Osteoblast (primary cell): ENCODE data around the gene PGRMC1. TPM values are rescaled to one million over a fixed set of nuclear protein-coding genes. Genes with fewer than 3 reads are reported as not detected.

Experiments used
- DNase-seq: peaks from one replicate; pipeline ENCODE4 v3.0.0; 2011; ENCODE audit warnings: low spot score, mixed read lengths; ENCODE audit not compliant: insufficient read length; ENCODE audit errors: missing footprints
- H2AFZ ChIP-seq: 2 replicates; pipeline ENCODE4 v1.6.0; 2011; ENCODE audit warnings: mild to moderate bottlenecking, low read length
- H3K27ac ChIP-seq: 2 replicates; pipeline ENCODE4 v1.5.1; 2011; ENCODE audit warnings: mild to moderate bottlenecking, low read depth, low read length, moderate library complexity
- H3K27me3 ChIP-seq: 2 replicates; pipeline ENCODE4 v1.6.0; 2012; ENCODE audit warnings: mild to moderate bottlenecking, control low read depth, inconsistent platforms, low read length, moderate library complexity; ENCODE audit not compliant: insufficient read depth
- H3K36me3 ChIP-seq: 2 replicates; pipeline ENCODE4 v1.5.1; 2011; ENCODE audit warnings: mild to moderate bottlenecking, low read length, control low read depth, moderate library complexity; ENCODE audit not compliant: insufficient read depth
- H3K4me1 ChIP-seq: 2 replicates; pipeline ENCODE4 v1.5.1; 2011; ENCODE audit warnings: mild to moderate bottlenecking, low read length, control low read depth, moderate library complexity; ENCODE audit not compliant: insufficient read depth
- H3K4me2 ChIP-seq: 2 replicates; pipeline ENCODE4 v1.6.0; 2011; ENCODE audit warnings: mild to moderate bottlenecking, low read length; ENCODE audit not compliant: insufficient read depth
- H3K4me3 ChIP-seq: fragments of 200-600 bp; sonication (generic); 3 replicates; pipeline ENCODE4 v1.5.1; 2012; ENCODE audit warnings: mild to moderate bottlenecking, low read length, inconsistent platforms; ENCODE audit not compliant: insufficient read depth
- H3K79me2 ChIP-seq: 2 replicates; pipeline ENCODE4 v1.6.0; 2012; ENCODE audit warnings: mild to moderate bottlenecking, low read length, control low read depth, inconsistent platforms; ENCODE audit not compliant: insufficient read depth
- H3K9me3 ChIP-seq: 2 replicates; pipeline ENCODE4 v1.5.1; 2011; ENCODE audit warnings: low read depth, low read length, control low read depth
- H4K20me1 ChIP-seq: 2 replicates; pipeline ENCODE4 v1.6.0; 2012; ENCODE audit warnings: mild to moderate bottlenecking, low read length, control low read depth; ENCODE audit not compliant: insufficient read depth
- total RNA-seq: library from RNA; depleted of rRNA; stranded (reverse); fragments of >200 nt; gene quantifications from 2 replicates; pipeline ENCODE4 v1.2.3, GENCODE V29; 2012
- TF ChIP-seq, protein P1 (sequence below): IDR thresholded peaks from 2 replicates; pipeline ENCODE4 v1.5.1; 2011; ENCODE audit warnings: mild to moderate bottlenecking, low read depth, low read length, moderate library complexity; ENCODE audit errors: extremely low read depth

PGRMC1 gene
- total RNA-seq, 1 donor, result 124 TPM

DNA sequence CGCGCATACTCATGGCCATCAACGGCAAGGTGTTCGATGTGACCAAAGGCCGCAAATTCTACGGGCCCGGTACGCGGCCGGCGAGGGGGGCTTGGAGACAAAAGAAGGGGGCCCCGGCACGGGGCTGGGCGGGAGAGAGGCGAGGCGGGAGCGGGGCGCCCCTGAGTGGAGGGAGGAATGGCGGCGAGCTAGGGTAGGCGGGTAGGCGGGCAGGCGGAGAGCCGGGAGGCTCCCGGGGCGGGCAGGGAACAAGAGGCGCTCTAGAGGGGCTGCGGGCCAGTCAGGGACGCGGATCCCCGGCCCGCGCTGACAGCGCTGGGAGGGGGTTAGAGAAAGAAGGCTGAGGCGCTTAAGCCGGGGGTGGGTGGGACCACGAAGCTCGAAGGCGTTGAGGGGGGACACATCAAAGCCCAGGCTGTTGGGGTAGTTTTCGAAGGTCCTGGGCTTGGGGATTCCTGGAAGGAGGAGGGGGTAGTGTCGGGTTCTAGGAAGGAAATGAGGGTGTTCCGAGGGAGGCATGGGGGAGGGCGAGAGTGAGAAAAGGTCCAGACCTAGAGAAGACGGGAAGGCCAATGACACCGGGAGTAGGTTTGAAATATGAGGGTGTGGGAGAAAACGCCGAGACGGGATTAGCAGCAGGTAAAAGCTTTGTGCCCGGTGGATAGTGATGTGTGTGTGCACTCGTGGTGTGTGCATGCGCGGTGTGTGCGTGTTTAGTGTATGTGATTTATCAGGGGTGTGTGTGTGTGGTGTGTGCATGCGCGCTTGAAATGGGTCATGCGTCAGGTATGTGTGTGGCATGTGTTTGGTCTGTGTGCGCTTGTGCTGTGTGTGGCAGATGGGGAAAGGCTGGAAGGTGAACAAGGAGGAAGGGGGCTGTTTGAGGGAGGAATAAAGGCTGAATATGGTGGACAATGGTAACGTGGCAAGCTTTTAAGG lies 807 bp downstream of the PGRMC1 start:
- Histone ChIP-seq H4K20me1 (no peaks in the 10 kb centered on the region), H3K4me2 (peak overlapping the region; percentile 77), H3K27me3 (no peaks in the 10 kb centered on the region), H3K36me3 (peaks cover 5% of the 10 kb centered on the region), H2AFZ (peak overlapping the region; percentile 64), H3K4me3 (peak overlapping the region; percentile 83), H3K4me1 (peaks cover 21% of the 10 kb centered on the region), H3K27ac (peak overlapping the region; percentile 68), H3K79me2 (peaks cover 45% of the 10 kb centered on the region), H3K9me3 (no peaks in the 10 kb centered on the region)
- no peak for DNase-seq
- TF ChIP-seq, protein P1, sequence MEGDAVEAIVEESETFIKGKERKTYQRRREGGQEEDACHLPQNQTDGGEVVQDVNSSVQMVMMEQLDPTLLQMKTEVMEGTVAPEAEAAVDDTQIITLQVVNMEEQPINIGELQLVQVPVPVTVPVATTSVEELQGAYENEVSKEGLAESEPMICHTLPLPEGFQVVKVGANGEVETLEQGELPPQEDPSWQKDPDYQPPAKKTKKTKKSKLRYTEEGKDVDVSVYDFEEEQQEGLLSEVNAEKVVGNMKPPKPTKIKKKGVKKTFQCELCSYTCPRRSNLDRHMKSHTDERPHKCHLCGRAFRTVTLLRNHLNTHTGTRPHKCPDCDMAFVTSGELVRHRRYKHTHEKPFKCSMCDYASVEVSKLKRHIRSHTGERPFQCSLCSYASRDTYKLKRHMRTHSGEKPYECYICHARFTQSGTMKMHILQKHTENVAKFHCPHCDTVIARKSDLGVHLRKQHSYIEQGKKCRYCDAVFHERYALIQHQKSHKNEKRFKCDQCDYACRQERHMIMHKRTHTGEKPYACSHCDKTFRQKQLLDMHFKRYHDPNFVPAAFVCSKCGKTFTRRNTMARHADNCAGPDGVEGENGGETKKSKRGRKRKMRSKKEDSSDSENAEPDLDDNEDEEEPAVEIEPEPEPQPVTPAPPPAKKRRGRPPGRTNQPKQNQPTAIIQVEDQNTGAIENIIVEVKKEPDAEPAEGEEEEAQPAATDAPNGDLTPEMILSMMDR, result no peak

DNA sequence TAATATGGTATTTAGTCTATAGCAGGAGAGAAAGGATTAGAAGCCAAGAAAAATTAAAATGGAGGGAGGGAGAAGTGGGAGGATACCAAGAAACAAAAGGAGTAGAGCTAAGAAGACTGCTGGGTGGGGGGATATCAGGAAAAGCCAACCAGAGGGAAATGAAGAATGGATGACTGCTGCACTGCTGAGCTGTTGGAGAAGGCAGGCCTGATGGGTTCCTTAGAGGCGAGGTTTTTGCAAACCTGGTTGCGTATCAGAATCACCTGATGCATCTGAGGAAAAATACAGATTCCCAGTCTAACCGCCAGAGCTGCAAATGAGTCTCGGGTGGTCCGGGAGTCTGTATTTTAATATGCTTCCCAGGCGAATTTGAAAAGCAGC lies 1.5 kb downstream of the PGRMC1 start:
- Histone ChIP-seq H3K27me3 (no peaks in the 10 kb centered on the region), H3K4me1 (peaks cover 21% of the 10 kb centered on the region), H2AFZ (peak overlapping the region; percentile 12), H3K4me2 (peak overlapping the region; percentile 77), H3K27ac (peak overlapping the region; percentile 68), H3K4me3 (peak overlapping the region; percentile 83), H4K20me1 (no peaks in the 10 kb centered on the region), H3K79me2 (peaks cover 50% of the 10 kb centered on the region), H3K36me3 (peaks cover 5% of the 10 kb centered on the region), H3K9me3 (no peaks in the 10 kb centered on the region)
- TF ChIP-seq, protein P1, result no peak
- no peak for DNase-seq

DNA sequence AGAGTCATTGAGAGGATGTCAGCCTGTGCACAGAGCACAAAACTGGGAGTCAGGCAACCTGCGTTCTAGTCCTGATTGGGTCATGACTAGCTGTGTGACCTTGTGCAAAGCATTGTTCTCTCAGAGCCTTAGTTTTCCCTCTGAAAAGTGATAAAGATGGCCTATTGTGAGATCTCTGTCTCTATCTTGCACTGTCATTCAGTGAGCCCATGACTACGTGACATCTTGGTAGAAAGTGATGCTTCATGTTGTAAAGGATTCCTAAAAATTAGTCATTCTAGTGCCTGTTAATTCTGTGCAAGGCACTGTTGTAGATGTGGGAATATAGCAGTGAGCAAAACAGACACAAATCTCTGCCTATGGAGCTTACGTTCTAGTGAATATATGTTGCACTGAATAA lies 2.5 kb downstream of the PGRMC1 start:
- H3K4me2 ChIP-seq, result peak overlapping the region; percentile 77
- H3K36me3 ChIP-seq, result peaks cover 14% of the 10 kb centered on the region
- peaks cover 21% of the 10 kb centered on the region for H3K4me1 ChIP-seq
- no peaks in the 10 kb centered on the region for H4K20me1 ChIP-seq
- no peaks in the 10 kb centered on the region for H3K27me3 ChIP-seq
- DNase-seq, result peak; percentile 78
- H3K27ac ChIP-seq, result peak overlapping the region; percentile 68
- H3K9me3 ChIP-seq, result no peaks in the 10 kb centered on the region
- peak overlapping the region; percentile 55 for H3K4me3 ChIP-seq
- TF ChIP-seq, protein P1, result no peak
- H3K79me2 ChIP-seq, result peaks cover 53% of the 10 kb centered on the region
- H2AFZ ChIP-seq, result no peak overlapping the region

DNA sequence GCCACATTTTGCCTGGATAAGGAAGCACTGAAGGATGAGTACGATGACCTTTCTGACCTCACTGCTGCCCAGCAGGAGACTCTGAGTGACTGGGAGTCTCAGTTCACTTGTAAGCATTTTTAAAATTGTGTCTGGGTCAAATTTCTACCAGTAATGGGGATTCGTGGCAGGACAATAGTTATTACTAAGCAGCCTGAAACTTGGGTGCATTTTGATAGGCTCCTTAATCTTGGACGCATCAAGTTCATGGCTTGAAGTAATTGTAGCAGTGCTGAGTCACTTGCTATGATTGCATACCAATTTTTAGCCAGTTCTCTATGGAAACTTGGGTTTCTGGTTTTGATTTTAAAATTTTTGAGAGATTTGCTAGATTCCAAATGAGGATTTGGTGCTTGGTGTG lies 4.3 kb downstream of the PGRMC1 start:
- Histone ChIP-seq H3K9me3 (no peaks in the 10 kb centered on the region), H3K4me3 (no peak overlapping the region), H3K4me2 (peak overlapping the region; percentile 77), H3K79me2 (peaks cover 53% of the 10 kb centered on the region), H4K20me1 (no peaks in the 10 kb centered on the region), H3K27me3 (no peaks in the 10 kb centered on the region), H3K27ac (peak overlapping the region; percentile 68), H2AFZ (no peak overlapping the region), H3K4me1 (peaks cover 21% of the 10 kb centered on the region), H3K36me3 (peaks cover 24% of the 10 kb centered on the region)
- DNase-seq, result peak; percentile 42
- TF ChIP-seq, protein P1, result no peak
